Raji (cell line): Measurements from ENCODE around the gene AFAP1L2.

ENCODE experiments used
- POLR2A ChIP-seq: IDR thresholded peaks from 2 replicates; pipeline ENCODE4 v1.6.1; 2011; ENCODE audit warnings: low read depth, low read length, control low read depth; ENCODE audit not compliant: insufficient read depth

The AFAP1L2 gene

DNA sequence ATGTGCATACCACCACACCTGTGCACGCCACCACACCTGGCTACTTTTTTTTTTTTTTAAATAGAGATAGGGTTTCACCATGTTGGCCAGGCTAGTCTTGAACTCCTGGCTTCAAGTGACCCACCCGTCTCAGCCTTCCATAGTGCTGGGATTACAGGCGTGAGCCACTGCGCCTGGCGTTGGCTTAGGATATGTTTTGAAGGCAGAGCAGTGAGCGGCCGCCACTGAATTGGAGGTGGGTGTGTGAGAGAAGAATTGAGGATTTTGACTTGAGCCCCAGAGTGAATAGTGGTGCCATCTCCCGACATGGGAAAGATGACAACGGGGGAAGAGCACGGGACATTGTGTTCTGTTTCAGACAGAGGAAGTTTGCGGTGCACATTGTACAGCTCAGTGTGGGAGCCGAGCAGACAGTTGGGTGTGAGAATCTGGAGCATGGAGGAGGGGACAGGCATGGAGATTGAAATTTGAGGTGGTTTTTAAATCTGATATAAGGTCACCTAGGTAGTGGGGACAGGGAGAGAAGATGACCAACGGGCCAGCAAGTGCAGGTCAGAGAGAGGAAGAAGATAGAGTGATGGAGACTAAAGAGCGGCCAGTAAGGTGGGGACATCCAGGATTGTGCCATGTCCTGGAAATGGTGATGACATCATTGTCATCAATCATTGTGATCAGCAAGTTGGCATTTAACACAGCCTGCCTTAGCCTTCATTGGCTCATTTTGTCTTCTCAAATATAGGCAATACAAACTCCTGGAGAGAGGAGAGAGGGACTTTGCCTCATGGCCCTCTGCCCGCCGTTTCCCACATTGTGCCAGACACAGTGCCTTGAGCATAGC, 129.5 kb downstream of the AFAP1L2 start:
- TF ChIP-seq POLR2A: no peak

DNA sequence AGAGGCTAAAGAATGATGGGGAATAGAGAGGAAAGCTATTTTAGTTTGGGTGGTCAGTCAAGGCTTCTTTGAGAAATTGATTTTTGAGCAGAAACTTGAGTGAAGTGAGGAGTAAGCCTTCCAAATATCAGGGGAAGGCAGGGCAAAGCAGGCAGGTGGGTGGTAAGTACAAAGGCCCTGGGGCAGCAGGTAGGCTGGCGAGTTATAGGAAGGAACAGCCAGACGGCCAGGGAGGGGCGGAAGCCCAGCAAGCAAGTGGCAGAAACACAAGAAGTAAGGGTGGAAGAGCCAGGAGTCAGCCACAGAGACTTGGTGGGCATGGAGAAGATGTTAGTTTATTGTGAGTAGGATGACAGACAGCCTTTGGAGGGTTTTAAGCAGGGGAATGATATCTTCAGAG, 130.4 kb downstream of the AFAP1L2 start:
- TF ChIP-seq POLR2A: no peak

DNA sequence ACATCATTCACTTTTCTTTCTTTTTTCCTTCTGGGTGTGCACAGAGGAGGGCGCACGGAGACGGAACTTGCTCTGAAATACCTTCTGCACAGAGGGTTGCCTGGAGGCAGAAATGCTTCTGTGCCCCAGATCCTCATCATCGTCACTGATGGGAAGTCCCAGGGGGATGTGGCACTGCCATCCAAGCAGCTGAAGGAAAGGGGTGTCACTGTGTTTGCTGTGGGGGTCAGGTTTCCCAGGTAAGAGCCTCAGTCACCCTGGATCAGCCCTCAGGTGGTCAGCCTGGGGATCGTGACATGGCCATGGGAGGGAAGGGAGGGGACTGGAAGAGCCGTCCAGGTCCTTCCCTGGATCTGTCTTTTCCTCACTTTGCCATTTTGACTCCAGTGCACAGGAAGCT, 131.6 kb downstream of the AFAP1L2 start:
- TF ChIP-seq POLR2A: no peak

DNA sequence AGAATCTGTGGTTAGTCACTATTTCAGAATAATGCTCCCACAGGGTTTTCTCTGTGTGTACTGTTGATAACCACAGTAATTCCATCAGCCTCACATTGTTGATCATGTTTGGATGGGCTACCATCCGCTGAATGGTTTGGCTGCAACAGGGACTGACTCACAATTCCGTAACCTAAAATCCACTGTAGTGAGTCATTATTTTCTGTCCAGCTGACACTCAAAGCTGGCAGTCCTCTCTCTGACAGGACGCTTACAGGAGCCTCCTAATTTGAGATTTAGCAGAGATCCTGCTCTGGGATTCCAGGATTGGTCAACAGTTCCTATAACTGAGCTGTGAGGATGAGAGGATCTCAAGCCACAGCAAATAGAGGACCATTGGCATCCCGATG, 132.5 kb downstream of the AFAP1L2 start:
- TF ChIP-seq POLR2A: no peak

DNA sequence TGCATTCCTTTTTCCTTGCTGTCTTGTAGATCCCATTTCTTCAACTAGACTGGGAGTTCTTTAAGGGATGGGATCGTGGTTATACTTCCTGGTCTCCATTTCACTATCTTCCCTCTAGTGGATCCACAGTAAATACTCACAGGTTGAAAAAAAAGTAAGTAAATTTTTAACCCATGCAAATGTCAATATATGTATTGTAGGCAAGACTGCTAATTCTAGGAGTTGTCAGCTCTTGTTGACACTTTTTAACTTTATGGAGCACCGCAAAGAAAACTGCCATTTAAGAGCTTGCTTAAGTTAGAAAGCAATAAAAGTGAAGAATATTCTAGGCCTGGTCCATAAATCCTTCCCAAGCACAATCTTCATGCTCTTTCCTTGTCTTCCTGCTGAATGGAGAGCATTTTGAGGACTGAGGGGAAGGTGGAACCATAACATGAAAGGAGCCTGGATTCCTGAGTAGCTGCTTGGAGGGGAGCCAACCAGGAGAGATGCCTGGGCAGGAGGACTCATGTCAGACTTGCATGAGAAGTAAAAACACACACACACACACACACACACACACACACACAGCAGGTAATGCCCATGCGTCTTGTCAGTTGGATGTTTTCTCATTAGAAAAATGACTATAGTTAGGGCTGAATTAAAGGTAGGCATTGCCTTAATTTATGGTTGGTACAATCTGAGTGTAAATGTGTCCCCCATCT, 133.1 kb downstream of the AFAP1L2 start:
- TF ChIP-seq POLR2A: no peak

DNA sequence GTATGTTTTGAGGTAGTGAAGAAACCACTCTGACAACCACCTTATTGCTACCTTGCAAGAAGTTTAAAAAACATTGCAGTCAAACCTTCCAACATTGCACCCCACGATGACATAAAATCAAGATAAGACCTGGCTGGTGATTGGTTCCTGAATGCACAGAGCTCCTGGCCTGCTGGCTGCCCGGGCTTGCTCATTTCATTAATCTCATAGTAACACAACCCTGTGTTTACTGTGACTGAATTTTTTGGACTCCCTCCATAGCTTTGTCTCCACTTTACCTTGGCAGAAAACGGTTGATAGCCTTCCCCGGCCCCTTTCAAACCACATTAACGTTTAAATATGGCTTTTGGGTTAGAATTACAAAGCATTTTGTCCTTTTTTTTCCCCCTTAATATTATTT, 137.8 kb downstream of the AFAP1L2 start:
- no peak for TF ChIP-seq POLR2A

DNA sequence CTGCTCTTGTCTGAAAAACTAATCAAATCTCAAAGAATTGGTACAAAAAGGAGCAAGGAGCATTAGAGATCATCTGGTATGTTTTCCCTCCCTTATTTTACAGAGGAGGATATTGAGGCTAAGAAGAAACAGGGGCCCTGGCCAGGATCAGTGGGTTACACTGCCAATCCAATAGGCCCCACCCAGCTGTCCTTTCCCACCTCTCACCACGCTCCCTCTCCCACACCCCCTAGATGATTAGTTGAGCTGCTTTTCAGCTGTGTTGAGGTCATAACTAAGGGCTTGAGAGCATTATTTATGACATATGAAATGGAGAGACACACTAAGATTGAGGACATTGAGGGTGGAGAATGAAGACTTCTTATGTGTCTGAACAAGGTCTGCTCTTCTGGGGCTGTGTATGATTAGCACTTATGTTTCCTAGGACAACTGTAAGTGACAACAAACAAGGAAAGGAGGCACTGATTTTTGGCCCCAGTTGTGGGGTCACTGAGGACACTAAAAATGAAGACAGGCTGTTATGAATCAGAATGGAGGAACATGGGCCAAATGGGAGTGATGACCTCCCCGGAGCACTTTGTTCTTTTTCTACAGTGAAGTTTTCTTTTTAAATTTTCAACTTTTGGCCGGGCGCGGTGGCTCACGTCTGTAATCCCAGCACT, 138.8 kb downstream of the AFAP1L2 start:
- no peak for TF ChIP-seq POLR2A

DNA sequence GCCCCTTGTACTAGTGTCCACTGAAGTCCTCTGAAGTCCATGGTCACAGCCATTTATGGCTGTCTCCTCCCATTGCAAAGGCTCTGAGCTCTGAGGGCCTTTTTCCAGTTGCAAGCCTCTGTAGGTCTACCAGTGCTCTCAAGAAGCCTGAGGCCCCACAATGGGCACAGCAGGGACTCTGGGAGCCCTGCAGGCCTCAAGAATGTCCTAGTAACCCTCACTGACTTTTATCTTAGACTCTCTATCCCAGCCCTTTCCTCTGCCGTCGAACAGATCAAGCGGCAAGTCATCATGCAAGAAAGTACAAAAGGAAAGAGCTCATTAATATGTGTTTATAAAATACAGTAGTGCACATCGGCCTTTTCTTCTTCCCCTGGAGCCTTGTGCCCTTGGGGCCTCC, 141.8 kb downstream of the AFAP1L2 start:
- TF ChIP-seq POLR2A: no peak

DNA sequence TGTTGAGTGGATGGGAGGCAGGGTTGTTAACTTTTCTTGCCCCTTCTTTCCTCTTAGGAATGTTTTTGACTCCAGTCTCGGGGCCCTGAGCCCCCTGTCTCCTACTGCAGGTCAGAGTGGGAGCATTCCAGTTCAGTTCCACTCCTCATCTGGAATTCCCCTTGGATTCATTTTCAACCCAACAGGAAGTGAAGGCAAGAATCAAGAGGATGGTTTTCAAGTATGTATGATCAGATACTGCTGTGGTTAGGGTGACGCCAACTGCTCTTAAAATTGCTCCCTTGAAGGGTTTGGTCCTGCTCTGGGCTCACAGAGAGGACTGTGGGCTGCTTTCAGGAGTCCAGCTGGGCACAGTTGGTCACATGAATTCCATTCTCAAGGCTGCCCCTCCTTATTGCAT, 143.2 kb downstream of the AFAP1L2 start:
- TF ChIP-seq POLR2A: no peak

DNA sequence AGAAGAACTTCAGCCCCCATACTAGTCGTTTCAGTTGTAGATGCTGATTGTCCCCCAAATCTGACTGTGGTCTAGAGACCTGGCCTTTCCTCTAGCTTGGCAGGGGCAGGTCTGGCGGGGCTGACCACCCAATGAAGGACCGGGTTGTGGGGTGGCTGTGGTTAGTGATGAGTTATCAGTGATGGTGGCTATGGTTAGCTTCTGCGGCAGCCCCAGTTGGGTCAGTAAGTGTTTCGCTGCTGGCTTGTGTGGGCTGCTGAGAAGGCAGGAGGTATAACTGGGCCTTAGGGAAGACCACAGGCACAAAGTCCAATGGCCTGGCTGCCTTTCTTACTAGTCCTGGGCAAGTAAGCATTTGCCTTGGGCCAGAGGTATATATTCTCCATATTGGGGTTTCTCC, 143.9 kb downstream of the AFAP1L2 start:
- no peak for TF ChIP-seq POLR2A

DNA sequence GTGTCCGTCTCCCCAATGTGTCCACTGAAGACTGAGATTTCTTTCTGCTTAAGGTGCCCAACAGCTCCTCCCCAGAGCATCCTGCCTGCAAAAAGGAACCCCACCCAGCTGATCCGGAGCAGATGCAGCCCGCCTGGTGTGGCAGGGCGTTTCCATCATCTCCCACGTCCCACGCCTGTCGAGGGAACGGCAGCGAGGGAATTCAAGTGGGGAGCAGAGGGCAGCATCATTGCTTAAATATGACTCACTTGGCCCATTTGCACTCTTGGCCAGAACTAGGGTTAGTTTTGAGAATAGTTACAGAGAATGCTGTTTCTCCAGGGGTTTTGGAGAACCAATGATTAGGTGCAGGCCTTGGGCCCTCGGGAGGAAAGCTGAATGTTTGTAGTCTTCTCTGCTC, 144.5 kb downstream of the AFAP1L2 start:
- no peak for TF ChIP-seq POLR2A

DNA sequence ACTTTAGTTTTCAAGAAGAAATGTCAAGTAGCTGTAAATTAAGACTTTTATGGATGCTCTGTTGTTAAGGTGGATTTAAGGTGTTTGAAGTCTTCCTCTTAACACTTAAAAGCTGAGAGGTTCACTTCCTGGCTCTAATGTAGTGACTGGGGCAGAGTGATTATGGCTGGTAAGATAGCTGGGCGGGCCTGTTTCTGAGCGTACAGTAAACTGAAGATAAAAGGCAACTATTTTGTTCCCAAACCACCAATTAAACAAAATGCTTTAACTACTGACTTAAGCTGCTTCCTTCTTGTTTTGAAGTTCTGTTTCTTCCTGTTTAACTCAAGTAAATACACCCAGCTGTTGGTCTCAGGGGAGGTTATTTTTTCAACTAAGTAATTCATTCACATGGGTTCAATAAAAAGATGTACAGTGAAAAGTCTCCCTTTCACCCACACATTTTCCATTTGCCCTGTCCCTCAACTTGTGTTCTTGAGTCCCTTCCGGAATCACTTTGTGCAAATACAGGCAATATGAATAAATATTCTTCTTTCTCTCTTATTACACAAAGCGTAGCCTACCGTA, 145.9 kb downstream of the AFAP1L2 start:
- TF ChIP-seq POLR2A: no peak

DNA sequence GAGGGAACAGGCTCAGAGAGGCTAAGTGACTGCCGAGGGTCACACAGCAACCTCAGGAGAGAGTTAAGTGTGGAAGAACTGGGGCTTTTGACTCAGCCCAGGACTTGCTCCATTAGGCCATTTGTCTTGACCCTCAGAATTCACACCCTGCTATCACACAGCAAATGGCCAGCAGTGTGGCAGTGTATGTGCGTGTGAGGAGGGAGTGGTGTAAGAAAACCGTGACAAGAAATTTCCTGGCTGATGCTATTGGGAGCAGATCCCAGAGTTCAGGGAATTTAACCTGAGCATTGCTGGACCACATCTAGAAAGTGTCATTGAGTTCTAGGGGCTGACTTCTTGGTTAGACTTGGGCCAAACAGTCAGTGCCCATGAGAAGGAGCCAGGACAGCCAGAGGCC, 146.8 kb downstream of the AFAP1L2 start:
- no peak for TF ChIP-seq POLR2A

DNA sequence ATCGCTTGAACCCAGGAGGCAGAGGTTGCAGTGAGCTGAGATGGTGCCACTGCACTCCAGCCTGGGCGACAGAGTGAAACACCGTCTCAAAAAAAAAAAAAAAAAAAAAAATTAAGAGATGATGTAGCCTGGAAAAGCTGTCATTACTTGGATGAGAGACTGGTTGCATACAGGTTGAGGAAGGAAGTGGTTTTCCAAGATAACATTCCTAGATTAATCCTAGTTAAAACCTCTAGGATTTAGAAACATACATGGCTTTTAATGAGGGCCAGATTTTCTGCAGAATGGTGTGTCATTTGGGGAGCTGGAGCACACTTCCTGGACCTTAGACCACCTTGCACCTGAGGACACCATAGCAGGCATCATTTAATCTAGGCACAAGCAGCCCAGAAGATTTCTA, 147.5 kb downstream of the AFAP1L2 start:
- no peak for TF ChIP-seq POLR2A

DNA sequence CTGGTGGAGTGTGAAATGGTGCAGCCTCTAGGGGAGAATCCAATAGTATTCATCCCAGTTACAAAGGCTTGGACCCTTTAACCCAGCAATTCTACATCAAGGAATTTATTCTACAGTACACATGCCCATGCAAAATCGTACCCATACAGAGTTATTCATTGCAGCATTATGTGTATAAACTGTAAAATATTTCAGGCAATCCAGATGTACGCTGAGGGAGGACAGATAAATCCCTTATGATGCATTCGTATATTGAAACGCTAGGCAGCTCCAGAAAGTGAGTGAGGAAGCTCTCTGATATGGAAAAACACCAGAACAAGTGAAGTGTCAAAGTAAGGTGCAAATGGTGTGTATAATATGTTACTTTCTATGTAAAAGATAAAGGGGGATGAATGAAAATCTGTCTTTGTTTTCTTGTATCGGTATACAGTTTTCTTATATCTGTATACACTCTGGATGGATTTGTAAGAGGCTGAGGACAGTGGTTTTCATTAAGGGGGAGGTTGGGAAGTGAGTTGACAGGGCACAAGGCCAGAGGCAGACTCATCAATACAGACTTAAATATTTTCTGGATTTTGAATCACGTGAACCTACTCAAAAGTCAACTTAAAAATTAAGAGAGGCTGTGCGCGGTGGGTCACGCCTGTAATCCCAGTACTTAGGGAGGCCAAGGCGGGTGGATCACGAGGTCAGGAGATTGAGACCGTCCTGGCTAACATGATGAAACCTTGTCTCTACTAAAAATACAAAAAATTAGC, 148.1 kb downstream of the AFAP1L2 start:
- no peak for TF ChIP-seq POLR2A

DNA sequence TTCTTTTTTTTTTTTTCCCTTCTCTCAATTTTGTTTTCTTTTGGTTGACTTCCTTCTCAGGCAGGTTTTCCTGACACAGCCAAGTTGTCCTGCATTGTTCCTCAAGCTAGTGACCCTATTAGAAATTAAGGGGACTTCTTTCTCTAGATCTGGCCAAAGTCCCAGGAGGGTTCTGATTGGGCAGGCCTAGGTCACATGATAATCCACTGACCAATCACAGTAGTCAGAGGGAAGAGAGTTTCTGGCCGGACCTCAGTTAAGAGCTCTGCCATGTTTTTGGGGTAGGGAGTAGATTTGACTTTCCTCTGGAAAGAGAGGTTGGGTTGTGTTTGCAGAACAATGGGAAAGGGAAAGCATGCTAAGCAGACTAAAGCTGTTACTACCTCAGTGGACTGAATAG, 149.1 kb downstream of the AFAP1L2 start:
- TF ChIP-seq POLR2A: no peak

DNA sequence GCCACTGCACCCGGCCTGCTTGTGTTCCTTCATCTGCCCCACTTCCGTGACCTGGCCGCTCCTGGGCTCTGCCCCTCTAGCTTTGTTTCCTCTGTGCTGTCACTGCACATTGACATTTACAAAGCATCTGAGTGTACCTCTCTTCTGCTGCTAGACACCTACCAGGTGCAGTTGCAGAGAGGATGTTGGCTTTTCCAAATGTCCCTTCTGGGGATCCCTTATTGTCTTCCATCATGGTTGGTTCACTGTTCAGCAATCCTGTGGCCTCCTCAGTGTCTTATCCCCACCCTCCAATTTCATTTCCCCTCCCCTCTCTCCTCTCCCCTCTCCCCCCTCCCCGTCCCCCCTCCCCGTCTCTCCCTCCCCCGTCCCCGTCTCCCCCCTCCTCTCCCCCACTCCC, 151.4 kb downstream of the AFAP1L2 start:
- no peak for TF ChIP-seq POLR2A
